Cerebellar nuclear complex (tissue), 1 donor: Measurements from ENCODE around the gene TUBGCP2.

ENCODE experiments used
- DNase-seq, 2 experiments: peaks; one replicate each; lab custom pipeline; 2025; lab: John Stamatoyannopoulos, UW

The TUBGCP2 gene

DNA sequence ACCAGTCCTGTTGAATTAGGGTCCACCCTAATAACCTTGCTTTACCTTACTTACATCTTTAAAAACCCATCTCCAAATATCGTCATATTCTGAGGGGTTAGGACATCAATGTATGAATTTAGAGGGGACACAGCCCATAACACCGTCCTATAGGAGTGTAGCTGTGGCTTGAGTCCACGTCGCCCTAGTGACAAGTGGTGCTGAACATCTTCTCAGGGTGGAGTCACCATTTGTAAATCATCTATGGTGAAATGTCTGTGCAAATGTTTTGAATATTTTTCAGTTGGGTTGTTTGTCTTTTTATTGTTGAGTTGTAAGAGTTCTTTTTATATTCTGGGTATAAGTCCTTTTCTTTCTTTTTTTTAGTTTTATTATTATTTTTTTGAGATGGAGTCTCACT is 33.3 kb upstream of the TUBGCP2 start:
- DNase-seq: no peak

- DNase-seq: no peak
Measured at GRCh38 chr10:133339708-133340380, 31.2 kb upstream of the TUBGCP2 start.

DNA sequence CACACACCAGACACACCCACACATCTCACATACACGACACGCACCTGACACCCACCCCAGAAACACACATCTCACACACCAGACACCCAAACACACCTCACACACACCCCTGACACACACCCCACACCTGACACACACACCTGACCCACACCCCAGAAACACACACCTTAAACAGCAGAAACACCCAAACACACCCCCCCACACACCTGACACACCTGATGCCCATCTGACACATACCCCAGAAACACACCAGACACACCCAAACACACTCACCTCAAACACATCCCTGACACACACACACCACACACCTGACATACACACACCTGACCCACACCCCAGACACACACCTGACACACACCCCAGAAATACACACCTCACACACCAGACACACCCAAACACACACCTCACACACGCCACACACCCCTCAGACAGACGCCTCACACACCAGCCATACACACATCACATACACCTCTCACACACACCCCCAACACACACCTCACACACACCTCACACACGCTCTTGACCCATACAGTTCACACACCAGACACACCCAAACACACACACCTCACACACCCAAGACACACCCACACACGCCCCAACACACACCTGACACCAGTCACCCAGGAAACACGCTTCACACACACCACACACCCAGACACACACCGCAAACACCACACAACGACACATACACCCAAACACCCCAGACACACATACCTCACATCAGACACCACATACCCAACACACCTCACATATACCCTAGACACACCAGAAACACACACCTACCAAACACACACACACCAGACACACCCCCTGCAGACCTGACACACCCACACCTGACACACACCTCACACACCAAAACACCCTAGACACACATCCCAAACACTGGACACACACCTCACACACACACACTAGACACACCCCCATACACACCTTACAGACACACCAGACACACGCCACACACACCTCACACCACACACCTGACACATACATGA is 29.7 kb upstream of the TUBGCP2 start:
- no peak for DNase-seq

DNA sequence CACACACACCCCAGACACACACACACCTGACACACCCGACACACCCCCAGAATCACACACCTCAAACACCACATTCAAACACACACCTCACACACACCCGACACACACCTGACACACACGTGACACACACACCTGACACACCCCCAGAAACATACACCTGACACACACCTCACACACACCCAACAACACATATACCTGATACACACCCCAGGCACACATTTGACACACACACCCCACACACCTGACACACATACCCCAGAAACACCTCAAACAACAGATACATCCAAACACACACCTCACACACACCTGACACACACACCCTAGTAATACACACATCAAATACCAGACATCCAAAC is 28.7 kb upstream of the TUBGCP2 start:
- no peak for DNase-seq

DNA sequence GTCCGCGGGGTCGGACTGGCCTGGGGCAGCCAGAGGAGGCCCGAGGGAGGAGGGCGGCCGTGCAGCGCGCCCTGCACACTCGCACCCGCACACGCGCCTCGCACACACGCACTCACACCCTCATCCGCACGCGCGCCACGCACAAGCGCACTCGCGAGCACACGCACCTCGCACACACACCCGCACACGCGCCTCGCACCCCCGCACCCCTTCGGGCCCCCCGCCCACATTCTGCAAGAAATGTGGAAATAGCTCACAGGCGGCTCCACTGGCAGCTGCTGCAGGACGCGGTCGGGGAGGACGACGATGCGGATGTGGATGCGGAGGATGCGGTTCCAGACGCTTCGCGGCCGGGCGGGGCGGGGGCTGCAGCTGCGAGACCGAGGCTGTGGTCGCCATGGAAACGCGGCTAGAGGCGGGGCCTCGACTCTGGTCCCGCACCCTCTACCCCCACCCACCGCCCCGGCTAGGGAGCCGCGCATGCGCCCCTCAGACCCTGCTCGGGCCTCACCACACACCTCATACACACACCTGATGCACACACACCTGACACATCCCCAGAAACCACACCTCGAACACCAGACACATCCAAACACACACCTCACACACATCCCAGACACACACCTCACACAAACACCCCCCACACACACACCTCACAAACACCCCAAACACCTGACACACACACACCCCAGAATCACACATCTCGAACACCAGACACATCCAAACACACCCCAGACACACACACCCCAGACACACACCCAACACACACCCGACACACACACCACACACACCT is 28.1 kb upstream of the TUBGCP2 start, which contains the start of gene CALY:
Gene CALY, minus strand, starts transcription at position 320 of the 793 bp plus-strand sequence. CDS start 7,907 bp downstream, outside the sequence.
- DNase-seq: peak in 1 of 2 experiments; percentile 38

DNA sequence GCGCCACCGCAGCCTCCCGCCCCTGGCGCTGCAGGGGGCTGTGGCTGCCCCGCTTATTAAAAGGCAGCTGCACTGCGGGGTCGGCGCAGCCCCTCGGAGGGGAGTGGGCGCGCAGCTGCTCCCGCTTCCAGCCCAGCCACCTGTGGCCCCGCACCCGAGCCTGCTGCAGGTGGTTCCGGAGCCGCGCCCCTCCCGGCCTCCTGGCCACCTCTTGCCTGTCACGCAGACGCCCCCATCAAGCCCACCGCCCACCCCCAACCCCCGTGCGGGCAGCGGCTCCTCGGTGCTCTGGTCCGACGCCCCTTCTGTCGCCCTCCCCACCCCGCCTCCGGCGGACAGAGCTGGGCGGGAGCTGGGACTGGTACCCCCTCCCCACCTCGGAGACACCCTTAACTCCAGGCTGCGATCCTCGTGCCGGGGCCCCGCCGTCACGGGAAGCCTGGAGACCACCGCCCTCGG is 27.5 kb upstream of the TUBGCP2 start:
- no peak for DNase-seq

DNA sequence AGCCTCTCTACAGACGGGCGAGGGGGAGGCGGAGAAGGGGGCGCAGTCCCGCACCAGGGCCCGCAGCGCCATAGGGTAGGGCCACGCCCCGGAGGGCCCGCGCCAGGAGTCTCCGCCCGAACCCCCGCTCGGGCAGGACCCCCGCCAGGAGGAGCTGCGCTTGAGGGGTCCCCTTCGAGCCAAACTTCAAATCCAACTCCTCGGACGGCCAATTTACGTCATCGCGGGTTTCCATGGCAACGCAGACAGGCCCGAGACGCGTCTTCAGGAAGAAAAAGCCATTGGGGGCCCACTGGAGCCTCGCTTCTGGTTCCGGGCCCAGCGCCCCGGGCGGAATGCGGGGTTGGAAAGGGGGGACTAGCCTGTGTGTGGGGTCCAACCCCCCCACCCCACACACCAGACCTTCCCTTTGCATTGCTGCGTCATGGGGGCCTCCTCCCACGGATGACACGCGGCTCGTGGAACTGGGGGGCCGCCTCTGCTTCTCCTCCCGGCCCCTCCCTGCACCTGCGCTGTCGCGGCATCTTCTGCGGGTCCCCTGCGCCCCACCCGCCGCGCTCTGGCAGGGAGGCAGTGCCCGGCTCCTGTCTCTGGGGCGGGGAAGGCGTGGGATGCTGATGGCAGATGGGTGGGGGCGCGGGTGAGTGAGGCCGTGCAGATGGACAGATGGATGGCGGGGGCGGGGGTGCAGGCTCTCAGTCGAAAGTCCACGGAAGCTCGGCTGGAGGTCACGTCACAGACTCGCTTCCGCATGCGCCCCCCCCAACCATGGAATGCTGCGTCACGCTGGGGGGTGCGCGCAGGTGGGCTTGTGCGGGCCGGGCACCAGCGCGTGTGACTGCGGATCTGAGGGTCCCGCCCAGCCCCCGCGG is 26.8 kb upstream of the TUBGCP2 start:
- DNase-seq: peak in 1 of 2 experiments; percentile 39

GRCh38 chr10:133334503-133335245 is 26.0 kb upstream of the TUBGCP2 start:
- no peak for DNase-seq

- DNase-seq: no peak
Measured at GRCh38 chr10:133332936-133333699, 24.4 kb upstream of the TUBGCP2 start.

GRCh38 chr10:133329491-133330202 is 21.0 kb upstream of the TUBGCP2 start:
- peak in 1 of 2 experiments; percentile 70 for DNase-seq

DNA sequence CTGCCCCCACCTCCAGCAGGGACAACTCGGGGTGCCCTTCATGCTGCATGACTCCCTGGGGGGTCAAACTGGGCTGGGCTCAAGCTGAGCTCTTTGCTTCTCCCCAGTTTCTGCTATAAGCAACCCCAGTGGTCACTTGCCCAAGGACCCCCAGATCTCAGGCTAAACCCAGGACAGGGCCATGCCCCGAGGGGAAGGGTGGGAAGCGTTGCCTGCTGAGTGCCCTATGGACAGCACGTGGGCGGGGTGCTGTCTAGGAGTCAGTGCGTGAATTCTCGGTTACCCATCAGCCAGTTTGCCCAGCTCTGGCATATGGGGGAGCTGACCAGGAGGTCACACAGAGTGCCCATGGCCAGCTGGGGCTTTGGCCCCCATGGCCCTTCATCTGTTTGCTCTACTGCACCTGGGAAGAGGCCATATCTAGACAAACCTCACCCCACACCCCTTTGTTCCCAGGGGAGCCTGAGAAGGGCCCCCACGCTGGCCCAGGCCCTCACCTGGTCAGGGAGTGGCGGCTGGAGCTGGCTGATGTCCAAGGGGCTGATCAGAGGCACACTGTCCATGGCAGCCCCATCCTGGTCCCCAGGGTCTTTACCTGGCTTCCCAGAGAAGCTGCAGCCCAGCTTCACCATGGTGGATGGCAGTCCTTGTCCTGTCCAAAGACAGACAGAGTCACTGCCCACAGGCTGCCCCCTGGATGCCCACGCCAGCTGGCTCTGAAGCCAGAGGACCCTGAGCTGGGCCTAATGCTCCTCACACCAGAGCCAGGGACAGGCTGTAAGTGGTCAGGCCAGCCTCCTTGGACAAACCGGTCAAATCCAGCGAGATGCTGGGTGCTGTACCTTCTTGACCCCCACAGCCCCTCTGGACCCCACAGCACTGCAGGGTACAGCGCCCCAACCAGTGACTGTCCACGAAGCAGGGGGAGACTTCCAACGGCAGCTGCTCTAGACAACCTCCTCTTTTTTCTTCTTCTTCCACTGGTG is 20.0 kb upstream of the TUBGCP2 start:
- DNase-seq: no peak

- DNase-seq: no peak
Measured at GRCh38 chr10:133327651-133328357, 19.1 kb upstream of the TUBGCP2 start.

- DNase-seq: no peak
Measured at GRCh38 chr10:133326745-133327650, 18.3 kb upstream of the TUBGCP2 start.

- no peak for DNase-seq
Measured at GRCh38 chr10:133326223-133326551, 17.5 kb upstream of the TUBGCP2 start.

GRCh38 chr10:133325440-133326222 is 17.0 kb upstream of the TUBGCP2 start:
- no peak for DNase-seq
